NCI-H128 (cell line): ENCODE data around the gene CACUL1.

ENCODE experiments used
- DNase-seq: peaks from one replicate; lab custom pipeline; 2025; ENCODE audit not compliant: unreplicated experiment; lab: John Stamatoyannopoulos, UW

The CACUL1 gene

DNA sequence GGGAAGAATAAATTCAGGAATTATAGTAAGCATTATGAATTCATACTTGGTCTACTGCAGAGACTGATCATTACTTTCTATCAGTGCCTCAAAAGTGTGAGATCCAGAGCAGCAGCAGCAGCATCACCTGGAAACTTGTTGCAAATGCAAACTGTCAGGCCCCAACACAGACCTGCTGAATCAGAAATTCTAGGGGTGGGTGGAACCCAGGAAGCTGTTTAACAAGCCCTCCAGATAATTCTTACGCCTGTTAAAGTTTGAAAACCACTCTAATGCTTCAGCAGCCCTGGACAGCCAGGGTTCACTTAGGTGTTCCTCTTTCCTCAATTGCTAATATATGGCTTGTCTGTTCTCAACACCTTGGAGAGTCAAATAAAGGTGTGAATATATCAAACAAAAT lies 19.5 kb downstream of the CACUL1 start:
- no peak for DNase-seq

DNA sequence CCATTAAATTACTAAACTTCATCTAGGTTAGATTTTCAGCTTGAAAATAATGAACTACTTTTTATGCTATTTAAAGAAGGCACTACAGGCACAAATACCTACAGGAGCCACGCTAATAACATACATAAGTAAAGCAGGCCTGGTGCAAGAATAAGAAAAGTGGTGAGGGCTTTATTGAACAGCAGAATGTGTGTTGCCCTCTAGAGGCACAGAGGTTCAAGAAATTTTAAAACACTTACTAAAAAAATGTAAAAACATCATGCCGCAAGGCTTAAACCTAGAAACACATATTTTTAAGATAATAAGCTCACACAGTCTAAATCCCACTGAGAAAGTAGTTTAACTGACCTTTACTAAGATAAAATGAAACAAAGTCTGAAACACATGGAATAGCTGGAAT lies 20.3 kb downstream of the CACUL1 start:
- DNase-seq: no peak

- DNase-seq: no peak
These were observed 22.3 kb downstream of the CACUL1 start for GRCh38 chr10:118732245-118733165.

GRCh38 chr10:118730756-118731456 lies 23.9 kb downstream of the CACUL1 start:
- DNase-seq: no peak

DNA sequence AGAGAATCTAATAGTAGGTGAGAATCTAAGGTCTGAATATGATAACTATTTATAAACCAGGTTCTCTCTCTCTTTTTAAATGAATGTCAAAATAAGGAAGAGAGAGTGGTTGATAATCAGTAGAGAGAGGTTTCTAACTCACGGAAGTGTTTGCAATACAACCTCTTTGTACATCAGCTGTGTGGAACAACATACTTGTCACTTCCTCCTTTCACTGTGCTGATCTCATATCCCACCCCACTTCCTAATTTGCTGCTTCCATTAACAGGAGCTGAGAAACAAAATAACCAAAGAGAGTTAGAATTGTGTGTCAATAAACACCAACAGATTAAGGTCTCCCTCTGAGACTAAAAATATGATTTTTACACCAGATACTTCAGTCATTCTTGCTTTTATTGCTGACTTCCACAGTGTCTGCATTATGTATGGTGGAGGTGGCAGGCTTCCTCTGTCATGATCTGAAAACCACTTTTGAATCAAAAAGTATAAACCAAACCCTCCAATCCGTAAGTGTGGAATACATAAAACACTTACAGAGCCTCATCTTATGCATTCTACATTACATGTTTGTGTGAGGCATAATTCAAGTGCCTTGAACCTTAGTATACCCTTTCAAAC lies 25.0 kb downstream of the CACUL1 start:
- no peak for DNase-seq

GRCh38 chr10:118729200-118729599 lies 25.6 kb downstream of the CACUL1 start:
- DNase-seq: no peak

- DNase-seq: no peak
These were observed 28.8 kb downstream of the CACUL1 start for GRCh38 chr10:118725886-118726500.

DNA sequence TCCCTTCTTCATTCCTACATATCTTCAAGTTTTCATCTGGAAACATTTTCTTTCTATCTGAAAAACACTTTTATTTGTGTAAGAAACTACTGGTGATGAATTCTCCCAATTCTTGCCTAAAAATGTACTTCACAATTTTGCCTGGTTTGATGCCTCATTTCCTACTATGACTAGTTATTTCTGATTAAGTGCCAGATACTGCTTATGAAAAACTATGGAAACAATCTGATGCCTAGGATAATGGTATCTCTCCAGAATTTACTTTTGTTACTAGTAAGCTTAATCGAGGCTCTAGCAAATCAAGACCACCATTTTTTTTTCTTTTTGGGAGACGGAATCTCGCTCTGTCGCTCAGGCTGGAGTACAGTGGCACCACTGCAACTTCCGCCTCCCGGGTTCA lies 31.3 kb downstream of the CACUL1 start:
- DNase-seq: no peak

- DNase-seq: no peak
These were observed 33.3 kb downstream of the CACUL1 start for GRCh38 chr10:118721539-118721876.

DNA sequence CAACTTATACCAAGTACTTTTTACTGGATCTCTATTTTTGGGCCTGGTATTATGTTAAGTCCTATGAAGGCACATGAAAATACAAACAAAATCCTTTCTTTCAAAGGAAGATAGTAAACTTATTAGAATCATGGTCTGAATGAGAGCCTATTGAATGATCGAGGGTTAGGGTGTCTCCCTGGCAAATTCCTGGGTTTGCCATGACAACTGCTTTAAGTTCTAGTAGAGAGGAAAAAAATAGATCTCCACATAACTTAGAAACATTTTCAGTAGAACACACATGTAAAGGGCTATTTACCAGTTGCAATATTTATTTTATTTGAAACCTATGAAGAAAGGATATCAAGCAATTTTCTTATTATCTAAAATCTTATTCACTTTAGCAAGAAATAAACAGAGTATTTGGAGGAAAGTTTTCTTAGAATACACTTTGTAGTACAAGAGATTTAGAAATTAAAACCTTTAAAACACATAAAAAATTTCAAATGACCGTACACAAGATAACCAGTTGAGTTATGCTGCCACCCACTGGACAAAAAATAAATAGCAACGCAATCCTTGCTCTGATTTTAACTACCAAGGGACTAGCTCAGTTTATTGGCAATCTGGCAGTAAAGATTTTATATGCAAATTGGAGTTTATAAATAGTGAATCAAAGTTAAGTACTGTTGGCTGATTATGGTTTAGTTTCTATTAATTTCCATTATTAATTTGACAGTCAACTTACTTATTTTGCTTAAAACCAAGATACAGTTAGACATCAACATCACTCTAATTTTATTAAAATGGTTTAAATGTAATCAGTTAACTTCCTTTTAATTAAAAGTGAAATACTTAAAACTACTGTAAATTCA lies 33.9 kb downstream of the CACUL1 start:
- DNase-seq: peak; percentile 4

- DNase-seq: no peak
These were observed 40.4 kb downstream of the CACUL1 start for GRCh38 chr10:118714366-118714765.

GRCh38 chr10:118712930-118713634 lies 41.7 kb downstream of the CACUL1 start:
- DNase-seq: no peak

DNA sequence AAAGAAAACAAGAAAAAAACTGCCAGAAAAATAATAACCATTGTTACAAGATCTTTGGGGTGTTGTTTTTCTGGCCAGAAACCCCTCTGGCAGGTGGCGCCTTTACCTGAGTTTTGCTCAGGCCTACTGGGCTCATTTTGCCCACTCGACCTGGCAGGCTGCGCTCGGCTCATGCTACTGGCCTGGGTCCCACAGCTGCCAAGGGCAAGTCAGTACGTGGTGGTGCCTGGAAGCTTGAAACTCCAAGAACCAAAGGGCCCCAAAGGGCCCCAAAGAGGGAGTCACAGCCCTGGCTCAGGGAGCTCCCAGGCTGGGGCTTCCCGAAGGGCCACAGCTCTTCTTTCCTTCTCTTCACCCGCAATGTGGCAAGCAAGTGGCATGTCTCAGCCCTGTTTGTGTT lies 42.7 kb downstream of the CACUL1 start:
- DNase-seq: no peak

DNA sequence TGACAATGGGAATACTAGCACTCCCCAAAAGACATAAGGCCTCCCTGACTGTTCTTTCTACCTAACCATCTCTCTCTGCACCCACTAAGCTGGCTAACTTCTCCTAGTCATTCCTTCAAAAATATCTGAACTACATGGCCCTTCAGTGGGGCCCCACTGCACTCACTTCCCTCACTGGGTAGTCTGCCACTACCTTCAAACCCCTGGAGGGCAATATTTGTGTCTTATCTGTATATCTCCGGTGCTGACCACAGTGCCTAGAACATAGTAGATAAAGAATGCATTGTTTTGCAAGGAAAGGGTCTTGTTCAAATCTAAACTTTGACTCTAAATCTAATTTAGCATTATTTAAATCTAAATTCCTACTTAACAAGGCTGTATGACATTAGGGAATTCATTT lies 44.3 kb downstream of the CACUL1 start:
- no peak for DNase-seq

DNA sequence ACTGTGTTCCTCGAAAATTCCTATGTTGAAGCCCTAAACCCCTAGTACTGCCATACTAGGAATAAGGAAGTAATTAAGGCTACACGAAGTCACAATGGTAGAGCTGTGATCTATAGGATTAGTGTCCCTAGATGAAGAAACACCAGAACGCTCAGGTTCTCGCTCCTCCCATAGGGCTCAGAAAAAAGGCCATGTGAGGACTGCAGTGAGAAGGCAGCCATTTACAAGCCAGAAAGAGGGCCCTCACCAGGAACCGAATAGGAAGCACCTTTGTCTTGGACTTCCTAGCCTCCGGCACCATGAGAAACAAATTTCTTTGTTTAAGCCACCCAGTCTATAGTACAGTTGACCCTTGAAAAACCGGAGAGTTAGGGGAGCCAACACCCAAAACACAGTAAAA lies 46.2 kb downstream of the CACUL1 start:
- DNase-seq: no peak

GRCh38 chr10:118704711-118705110 lies 50.1 kb downstream of the CACUL1 start:
- no peak for DNase-seq

- DNase-seq: no peak
These were observed 53.0 kb downstream of the CACUL1 start for GRCh38 chr10:118701529-118702323.

DNA sequence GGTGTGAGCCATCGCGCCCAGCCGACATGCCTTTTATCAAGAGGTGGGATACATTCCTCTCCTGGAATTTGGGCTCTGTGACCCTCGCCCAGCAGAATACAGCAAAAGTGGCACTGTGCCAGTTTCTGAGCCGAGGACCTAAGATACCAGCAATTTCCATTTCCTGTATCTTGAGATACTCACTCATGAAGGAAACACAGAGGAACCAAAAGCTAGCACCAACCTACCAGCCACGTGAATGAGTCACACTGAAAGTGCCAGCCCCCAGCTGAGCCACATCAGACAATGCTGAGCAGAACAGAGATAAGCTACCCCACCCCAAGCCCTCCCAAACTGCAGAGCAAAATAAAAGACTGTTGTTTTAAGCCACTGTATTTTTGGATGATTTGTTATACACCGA lies 56.3 kb downstream of the CACUL1 start:
- no peak for DNase-seq

GRCh38 chr10:118694848-118695247 lies 59.9 kb downstream of the CACUL1 start:
- DNase-seq: no peak
